GM19467 (cell line): ENCODE measurements around the gene MCTP2.

Source experiments
- ATAC-seq: cut with Tn5 transposase; IDR thresholded peaks from one replicate; pipeline ENCODE4 v1.9.1; 2021; ENCODE audit warnings: mild to moderate bottlenecking, moderate library complexity; ENCODE audit not compliant: unreplicated experiment

MCTP2 gene

GRCh38 chr15:94295275-94295674 is 63.9 kb downstream of the MCTP2 start:
- no peak for ATAC-seq

GRCh38 chr15:94296717-94297116 is 65.4 kb downstream of the MCTP2 start:
- no peak for ATAC-seq

- peak; percentile 69 for ATAC-seq
These were observed 66.2 kb downstream of the MCTP2 start for GRCh38 chr15:94297558-94297957.

GRCh38 chr15:94298364-94298763 is 67.0 kb downstream of the MCTP2 start:
- ATAC-seq = no peak

DNA sequence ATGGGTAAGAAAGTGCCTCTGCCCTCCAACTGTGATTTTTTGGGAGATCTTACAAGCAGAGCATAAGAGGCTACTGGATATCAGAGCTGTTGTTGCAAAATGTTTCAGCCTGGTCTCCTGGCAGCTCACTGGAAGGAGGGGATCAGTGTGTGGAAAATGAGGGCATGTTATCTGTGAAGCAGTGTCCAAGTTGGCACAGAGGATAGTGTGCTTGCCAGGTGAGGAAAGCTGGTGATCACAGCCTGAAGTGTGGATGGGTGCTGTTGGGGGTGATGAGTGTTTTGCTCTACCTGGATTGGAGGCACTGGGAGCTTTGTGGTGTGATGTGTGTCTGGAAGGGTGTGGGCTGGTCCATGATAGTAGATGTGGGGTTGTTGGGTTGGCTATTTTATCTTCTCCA is 69.3 kb downstream of the MCTP2 start:
- ATAC-seq = no peak

DNA sequence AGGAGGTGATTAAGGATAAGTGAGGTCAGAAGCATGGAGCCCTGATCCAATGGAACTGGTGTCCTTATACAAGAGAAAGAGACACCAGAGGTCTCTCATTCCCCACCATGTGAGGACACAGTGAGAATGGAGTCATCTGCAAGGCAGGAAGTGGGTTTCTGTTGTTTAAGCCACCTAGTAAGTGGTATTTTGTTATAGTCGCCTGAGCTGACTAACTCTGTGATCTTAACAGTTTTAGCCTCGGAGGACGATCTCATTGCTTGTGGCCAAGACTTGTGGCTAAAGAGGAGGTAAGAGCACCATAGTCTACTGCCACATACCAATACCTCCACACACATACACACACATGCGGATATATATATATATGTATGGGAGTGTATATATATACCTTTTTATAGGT is 73.8 kb downstream of the MCTP2 start:
- peak; percentile 59 for ATAC-seq

DNA sequence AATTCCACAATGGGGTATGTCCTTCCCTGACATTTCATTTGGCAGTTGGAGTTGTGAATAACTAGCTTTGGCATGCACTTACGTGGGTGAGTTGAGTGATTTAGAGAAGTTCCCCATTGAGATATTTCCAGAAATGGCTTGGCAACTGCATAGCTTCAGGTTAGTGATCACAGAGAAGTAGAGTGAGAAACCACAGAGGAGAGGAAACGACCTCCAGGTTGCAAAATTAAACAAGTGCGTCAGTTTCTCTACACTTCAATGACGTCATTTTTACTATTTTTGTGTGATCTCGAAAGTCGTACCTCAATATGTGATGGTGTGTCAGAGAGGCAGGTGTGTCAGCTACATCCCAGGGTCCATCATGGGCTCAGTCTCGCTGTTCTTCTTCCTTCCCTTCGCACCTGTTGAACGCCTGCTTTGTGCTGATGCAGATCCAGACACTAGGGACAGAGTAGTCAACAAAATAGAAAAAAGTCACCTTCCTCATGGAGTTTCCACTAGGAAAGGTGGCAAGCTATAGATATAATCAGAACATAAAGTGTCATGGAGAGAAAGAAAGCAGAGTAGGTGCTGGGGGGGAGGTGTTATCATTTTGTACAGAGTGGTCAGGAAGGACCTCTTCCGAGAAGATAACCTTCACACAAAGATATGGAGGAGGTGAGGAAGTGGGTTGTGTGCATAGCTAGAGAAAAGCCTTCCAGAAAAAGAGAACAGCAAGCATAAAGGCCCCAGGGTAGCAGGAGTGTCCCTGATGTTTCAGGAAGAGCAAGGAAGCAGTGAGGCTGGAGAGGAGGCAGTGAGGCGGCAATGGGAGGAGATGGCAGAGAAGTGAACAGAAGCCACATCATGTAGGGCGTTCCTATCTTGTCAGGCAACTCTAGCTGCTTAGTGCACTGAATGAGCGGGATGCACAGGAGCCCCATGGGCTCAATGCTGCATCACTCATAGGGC is 75.6 kb downstream of the MCTP2 start:
- peak; percentile 80 for ATAC-seq

DNA sequence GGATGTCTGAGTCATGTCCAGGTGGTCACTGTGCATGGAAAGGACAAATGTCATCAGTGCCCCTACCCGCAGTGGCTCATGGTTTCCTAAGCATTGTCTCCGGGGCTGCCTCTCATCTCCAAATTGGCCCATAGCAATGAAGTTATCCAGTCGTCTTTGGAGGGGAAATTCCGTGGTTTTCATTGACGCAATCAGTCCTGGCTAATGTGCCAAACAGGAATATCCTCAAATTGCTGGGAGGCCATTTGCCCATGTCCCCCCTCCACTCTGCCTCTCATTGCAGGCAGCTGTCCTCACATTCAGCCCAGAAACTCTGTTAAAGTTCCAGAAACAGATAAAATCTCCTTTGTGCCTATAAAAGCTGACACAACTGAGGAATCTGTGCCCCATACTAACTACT is 81.6 kb downstream of the MCTP2 start:
- no peak for ATAC-seq

GRCh38 chr15:94314639-94315038 is 83.3 kb downstream of the MCTP2 start:
- ATAC-seq = no peak

DNA sequence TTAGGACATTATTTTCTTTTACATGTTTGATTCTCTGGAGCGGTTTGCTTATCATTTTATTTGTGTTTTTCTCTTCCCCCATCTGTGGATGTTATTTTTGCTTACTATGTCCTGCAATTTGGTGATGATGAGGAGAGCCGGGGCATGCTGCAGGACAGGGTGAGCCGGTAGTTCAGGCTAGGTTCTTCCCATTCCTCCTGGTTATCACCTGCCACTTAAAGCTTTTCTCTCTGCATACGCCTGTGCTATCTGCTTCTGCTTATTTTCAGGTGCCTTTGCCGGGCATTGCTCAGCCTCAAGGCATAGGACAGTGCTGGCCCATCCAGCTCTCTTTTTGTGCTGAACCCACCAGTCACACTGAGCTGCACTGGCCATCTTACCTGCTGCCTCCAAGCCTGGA is 85.8 kb downstream of the MCTP2 start:
- no peak for ATAC-seq

GRCh38 chr15:94322141-94322540 is 90.8 kb downstream of the MCTP2 start:
- no peak for ATAC-seq

DNA sequence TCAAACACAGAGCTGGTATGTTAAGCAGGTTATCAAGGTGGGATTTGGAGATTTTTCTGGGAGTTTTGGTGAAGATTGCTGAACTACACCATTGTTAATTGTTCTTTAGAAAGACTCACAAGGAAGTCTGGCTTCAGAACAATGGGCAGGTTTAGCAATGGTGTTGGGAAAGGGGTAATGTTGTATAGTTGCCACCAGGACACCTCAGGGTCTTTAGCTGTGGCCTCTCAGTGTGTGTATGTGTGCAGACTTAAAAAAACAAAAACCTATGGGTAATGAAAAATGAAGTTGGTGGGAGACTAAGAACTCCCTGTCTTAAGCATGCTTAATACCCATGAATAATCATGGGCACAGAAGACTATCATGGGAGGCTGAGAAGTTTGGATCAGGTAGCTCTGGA is 91.7 kb downstream of the MCTP2 start:
- ATAC-seq = no peak

DNA sequence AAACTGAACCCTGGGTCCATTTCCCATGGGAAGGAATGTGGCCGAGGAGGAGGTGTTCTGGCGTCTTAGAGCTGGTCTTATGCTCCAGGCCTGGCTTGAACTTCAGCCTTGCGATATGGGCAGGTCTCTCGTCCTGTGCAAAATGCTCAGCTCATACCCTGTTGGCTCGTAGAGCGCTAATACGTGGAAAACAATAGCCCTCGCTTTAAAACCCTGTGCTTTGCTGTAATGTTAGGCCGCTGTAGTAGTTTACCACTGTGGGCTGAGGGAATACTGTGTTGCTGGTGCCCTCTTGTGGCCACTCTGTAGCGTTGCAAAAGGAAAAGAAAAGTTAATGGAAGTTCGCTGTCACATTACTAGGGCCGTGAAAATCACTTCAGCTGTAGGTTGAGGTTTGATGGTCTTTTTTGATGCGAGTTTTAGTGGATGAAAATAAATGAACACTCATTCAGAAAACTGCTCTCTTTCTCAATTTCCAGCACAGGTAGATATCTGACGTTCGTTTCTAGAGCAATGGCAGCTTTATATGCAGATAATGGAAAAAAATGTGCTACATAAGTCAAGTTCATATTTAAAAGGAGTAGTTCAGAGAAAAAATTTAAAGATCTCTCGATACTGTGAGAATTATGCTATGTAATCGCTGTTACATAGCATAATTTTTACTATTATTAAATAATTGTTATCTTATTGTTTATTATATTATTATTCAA is 92.9 kb downstream of the MCTP2 start:
- ATAC-seq = peak; percentile 75

DNA sequence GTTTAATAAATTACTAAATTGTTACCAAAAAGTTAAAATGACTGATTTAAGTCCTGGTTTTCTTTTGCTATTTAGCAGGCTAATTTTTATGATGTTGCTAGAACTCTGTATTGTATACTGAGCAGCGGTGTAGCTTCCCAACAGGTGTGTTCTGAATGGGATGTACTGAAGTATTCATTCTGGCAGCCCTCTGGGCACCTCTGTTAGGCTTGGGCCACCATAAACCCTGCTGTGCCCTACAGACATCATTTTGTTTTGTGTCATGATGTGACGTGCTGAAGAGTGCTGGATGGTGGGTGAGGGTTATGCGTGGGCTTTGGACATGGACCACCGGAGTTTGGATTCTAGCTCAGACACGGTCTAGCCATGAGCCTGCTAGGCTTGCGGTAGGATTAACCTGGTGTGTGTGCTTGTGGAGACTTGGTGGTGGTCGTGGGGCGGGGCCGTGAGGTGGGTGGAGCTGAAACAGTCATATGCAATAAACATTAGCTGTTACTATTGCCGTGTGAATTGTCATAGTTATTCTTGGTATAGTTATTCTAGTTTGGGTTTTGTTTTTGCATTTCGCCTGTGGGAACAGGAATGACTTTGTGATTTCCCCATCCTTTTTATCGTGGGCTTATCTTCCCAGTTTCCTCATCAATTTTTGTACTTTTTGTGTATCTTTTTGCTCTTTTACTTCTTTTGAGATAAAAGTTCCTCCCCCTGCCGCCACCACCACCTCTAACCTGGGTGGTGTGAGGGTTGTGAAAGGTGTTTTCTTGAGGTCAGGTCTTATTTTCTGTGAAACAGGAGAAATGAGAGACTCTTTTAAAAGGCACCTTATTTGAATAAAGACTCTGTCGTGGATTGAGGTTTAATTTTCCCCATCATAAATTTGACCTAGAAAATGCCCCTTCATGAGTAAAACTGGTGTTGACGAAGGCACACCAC is 93.7 kb downstream of the MCTP2 start:
- no peak for ATAC-seq

- no peak for ATAC-seq
These were observed 96.1 kb downstream of the MCTP2 start for GRCh38 chr15:94327356-94327936.

GRCh38 chr15:94331731-94332130 is 100.4 kb downstream of the MCTP2 start:
- no peak for ATAC-seq

- no peak for ATAC-seq
These were observed 104.3 kb downstream of the MCTP2 start for GRCh38 chr15:94335616-94336015.

DNA sequence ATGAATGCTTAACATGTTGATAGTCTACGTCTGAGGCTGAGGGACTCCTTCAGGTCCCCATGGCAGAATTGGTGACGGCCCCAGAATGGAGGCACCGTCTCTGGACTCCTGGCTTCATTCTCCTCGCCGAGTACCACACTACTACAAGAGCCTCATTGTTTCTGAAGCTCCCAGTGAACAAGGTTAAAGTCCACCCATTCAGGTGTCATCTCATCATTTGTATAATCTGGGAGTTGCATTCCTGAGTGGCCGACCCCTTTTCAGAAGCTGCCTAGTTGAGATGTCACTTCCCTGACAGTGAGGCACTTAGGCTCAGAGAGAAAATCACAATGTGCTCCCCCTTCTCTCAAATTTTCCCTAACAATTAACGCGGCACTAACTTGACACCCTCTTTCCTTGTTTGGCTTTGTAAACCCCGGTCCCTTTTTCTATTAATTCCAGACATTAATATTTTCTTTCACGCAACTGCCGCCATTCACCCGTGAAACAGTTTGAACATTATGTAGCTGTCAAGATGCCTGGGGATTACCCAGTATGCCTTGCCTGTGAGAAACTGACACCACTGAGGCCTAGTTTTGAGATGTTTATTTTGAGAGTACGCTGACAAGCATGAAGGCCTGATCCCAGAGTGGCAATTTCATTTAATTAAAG is 105.6 kb downstream of the MCTP2 start:
- no peak for ATAC-seq

DNA sequence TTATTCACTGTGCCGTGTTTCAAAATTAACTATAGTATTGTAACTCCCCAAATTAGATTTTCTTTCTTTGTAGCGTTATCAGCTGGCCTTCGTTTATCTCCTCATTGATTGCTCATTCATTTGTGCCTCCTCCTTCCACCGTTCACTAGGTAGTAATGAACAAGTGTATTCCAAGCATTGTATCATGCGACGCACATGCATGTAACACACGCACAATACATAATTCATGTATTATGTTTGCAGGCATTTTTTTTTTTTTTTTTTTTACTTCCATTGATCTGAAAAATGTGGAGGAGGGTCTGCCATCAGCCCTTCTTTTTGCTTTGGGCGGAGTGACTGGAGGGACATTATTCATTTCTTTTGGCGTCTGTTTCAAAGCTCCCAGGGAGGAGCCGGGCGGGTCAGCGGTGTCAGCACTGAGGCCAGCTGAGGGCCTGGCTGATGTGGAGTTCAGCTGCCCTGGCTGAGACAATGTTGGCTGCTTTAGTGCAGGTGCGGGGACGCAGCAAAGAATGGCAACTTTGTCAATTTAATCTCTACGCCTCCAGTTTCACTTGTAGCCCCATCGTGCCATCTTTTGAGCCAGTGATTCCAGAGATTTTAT is 107.0 kb downstream of the MCTP2 start:
- ATAC-seq = no peak

- no peak for ATAC-seq
These were observed 114.9 kb downstream of the MCTP2 start for GRCh38 chr15:94346282-94346681.
